Fibroblast of lung (primary cell): Measurements from ENCODE around the gene PPP1R16B. TPM values are rescaled to one million over a fixed set of nuclear protein-coding genes. Genes with fewer than 3 reads are reported as not detected.

Experiments
- DNase-seq, 2 donors: peaks; one replicate each; pipeline versions ENCODE4 v3.0.0 to v3.0.0-alpha.2; 2010; ENCODE audit warnings: low read depth in 2 of 2
- H2AFZ ChIP-seq: 2 replicates; pipeline ENCODE4 v1.5.1; 2012; ENCODE audit warnings: low read length, control low read depth, inconsistent platforms
- H3K27ac ChIP-seq: 2 replicates; pipeline ENCODE4 v1.5.1; 2011; ENCODE audit warnings: low read length, control low read depth; ENCODE audit not compliant: insufficient read depth
- H3K27me3 ChIP-seq: 2 replicates; pipeline ENCODE4 v1.5.1; 2011; ENCODE audit warnings: mild to moderate bottlenecking, low read length; ENCODE audit not compliant: control insufficient read depth, insufficient read depth
- H3K36me3 ChIP-seq: 2 replicates; pipeline ENCODE4 v1.5.1; 2011; ENCODE audit warnings: low read length; ENCODE audit not compliant: control insufficient read depth, insufficient read depth
- H3K4me1 ChIP-seq: 2 replicates; pipeline ENCODE4 v1.5.1; 2011; ENCODE audit warnings: low read length; ENCODE audit not compliant: control insufficient read depth, insufficient read depth; ENCODE audit errors: extremely low read depth
- H3K4me2 ChIP-seq: 2 replicates; pipeline ENCODE4 v1.5.1; 2011; ENCODE audit warnings: low read length, control low read depth; ENCODE audit not compliant: insufficient read depth; ENCODE audit errors: extremely low read depth
- H3K4me3 ChIP-seq, 4 experiments: fragments of 200-600 bp in 1 of 4; sonication (generic) in 1 of 4; replicated peaks in 1 of 4; 2 replicates each; pipeline ENCODE4 v1.5.1; 2011 to 2016; ENCODE audit warnings: low read length in 4 of 4, low read depth in 3 of 4, mild to moderate bottlenecking in 3 of 4, control low read depth in 2 of 4, inconsistent platforms in 1 of 4, mixed read lengths in 1 of 4; ENCODE audit not compliant: insufficient read depth in 1 of 4; ENCODE audit errors: control extremely low read depth in 1 of 4
- H3K79me2 ChIP-seq: 2 replicates; pipeline ENCODE4 v1.5.1; 2012; ENCODE audit warnings: mild to moderate bottlenecking, low read length, inconsistent platforms; ENCODE audit not compliant: control insufficient read depth, insufficient read depth
- H3K9ac ChIP-seq: 2 replicates; pipeline ENCODE4 v1.5.1; 2011; ENCODE audit warnings: mild to moderate bottlenecking, low read length, control low read depth; ENCODE audit not compliant: insufficient read depth
- H3K9me3 ChIP-seq: 2 replicates; pipeline ENCODE4 v1.5.1; 2012; ENCODE audit warnings: low read depth, low read length; ENCODE audit not compliant: control insufficient read depth, insufficient read depth
- H4K20me1 ChIP-seq: 2 replicates; pipeline ENCODE4 v1.5.1; 2011; ENCODE audit warnings: low read length; ENCODE audit not compliant: control insufficient read depth, insufficient read depth; ENCODE audit errors: extremely low read depth
- CTCF ChIP-seq, 2 donors: IDR thresholded peaks in 1 of 2; conservative IDR thresholded peaks in 1 of 2; 1 replicate in 1 of 2; 2 replicates in 1 of 2; pipeline ENCODE4 v1.5.1; 2011 to 2012; ENCODE audit warnings: low read length in 2 of 2, control low read depth in 1 of 2, inconsistent platforms in 1 of 2, low read depth in 1 of 2, mild to moderate bottlenecking in 1 of 2
- EZH2 ChIP-seq: IDR thresholded peaks from 2 replicates; pipeline ENCODE4 v1.5.1; 2012; ENCODE audit warnings: low read length, control low read depth, mild to moderate bottlenecking; ENCODE audit errors: missing control alignments
- polyA plus RNA-seq, 2 donors: library from polyadenylated mRNA; depleted of rRNA in 1 of 2; stranded (reverse) in 1 of 2; unstranded in 1 of 2; fragments of >200 nt; gene quantifications; 2 replicates each; pipeline ENCODE4 v1.2.1, GENCODE V29; 2011 to 2012; ENCODE audit warnings: missing spikeins in 1 of 2
- total RNA-seq: library from RNA; depleted of rRNA; stranded (reverse); fragments of >200 nt; gene quantifications from 2 replicates; pipeline ENCODE4 v1.2.1, GENCODE V29; 2014

PPP1R16B gene
- total and polyA plus RNA-seq, 2 donors (not counting 1 experiment from before 2014, with no cell fraction given), result under 0.01 TPM; not detected in 1

- no peak overlapping the region for H3K4me2 ChIP-seq
- no peak overlapping the region for H3K27ac ChIP-seq
These were observed 49.9 kb downstream of the PPP1R16B start for GRCh38 chr20:38855356-38855755.

GRCh38 chr20:38856570-38856969 is 51.1 kb downstream of the PPP1R16B start:
- Histone ChIP-seq H2AFZ (no peak overlapping the region), H3K36me3 (no peaks in the 10 kb centered on the region), H3K9me3 (no peaks in the 10 kb centered on the region), H3K4me2 (no peak overlapping the region), H3K4me1 (no peaks in the 10 kb centered on the region), H3K4me3 (no peak overlapping the region), H3K9ac (no peak overlapping the region), H4K20me1 (no peaks in the 10 kb centered on the region), H3K27ac (no peak overlapping the region), H3K79me2 (no peaks in the 10 kb centered on the region), H3K27me3 (no peaks in the 10 kb centered on the region)
- no peak for DNase-seq
- TF ChIP-seq EZH2 (no peak), CTCF (conservative IDR thresholded peaks at IDR 0.05 in 1 of 2, IDR thresholded peaks at IDR 0.05 in 1 of 2; ENCODE audit: low read depth in 1 of 2, low read length in 2 of 2) (no peak)

More at GRCh38 chr20:38855356-38855755, 49.9 kb downstream of the PPP1R16B start:
- Histone ChIP-seq H3K4me1 (no peaks in the 10 kb centered on the region), H4K20me1 (no peaks in the 10 kb centered on the region), H2AFZ (no peak overlapping the region), H3K36me3 (no peaks in the 10 kb centered on the region), H3K4me3 (no peak overlapping the region), H3K9me3 (no peaks in the 10 kb centered on the region), H3K79me2 (no peaks in the 10 kb centered on the region), H3K27me3 (no peaks in the 10 kb centered on the region), H3K9ac (no peak overlapping the region)
- no peak for TF ChIP-seq CTCF (conservative IDR thresholded peaks at IDR 0.05 in 1 of 2, IDR thresholded peaks at IDR 0.05 in 1 of 2; ENCODE audit: low read depth in 1 of 2, low read length in 2 of 2)
- TF ChIP-seq EZH2, result no peak
- peak in 1 of 2 donors; percentile 81 for DNase-seq

- H3K9me3 ChIP-seq, result no peaks in the 10 kb centered on the region
- no peaks in the 10 kb centered on the region for H3K27me3 ChIP-seq
- no peak overlapping the region for H3K9ac ChIP-seq
- no peaks in the 10 kb centered on the region for H4K20me1 ChIP-seq
- no peak overlapping the region for H3K4me3 ChIP-seq
- no peaks in the 10 kb centered on the region for H3K79me2 ChIP-seq
- H3K4me1 ChIP-seq, result no peaks in the 10 kb centered on the region
- H3K4me2 ChIP-seq, result no peak overlapping the region
- DNase-seq, result no peak
- H3K36me3 ChIP-seq, result no peaks in the 10 kb centered on the region
- no peak overlapping the region for H3K27ac ChIP-seq
- H2AFZ ChIP-seq, result no peak overlapping the region
- TF ChIP-seq CTCF (conservative IDR thresholded peaks at IDR 0.05 in 1 of 2, IDR thresholded peaks at IDR 0.05 in 1 of 2; ENCODE audit: low read depth in 1 of 2, low read length in 2 of 2), result no peak
- TF ChIP-seq EZH2, result no peak
These were observed 52.2 kb downstream of the PPP1R16B start for GRCh38 chr20:38857703-38858102.
